Body of pancreas (tissue), 4 donors: ENCODE measurements around the gene SHISA5.

Experiments used
- CTCF ChIP-seq, 7 experiments: fragments of 450-650 bp in 4 of 7; fragments of 200-600 bp in 3 of 7; sonication (generic) in 3 of 7; IDR thresholded peaks; one replicate each; pipeline ENCODE4 v1.5.1; 2016 to 2019; ENCODE audit warnings: antibody characterized with exemption in 7 of 7
- POLR2A ChIP-seq, 3 donors: fragments of 450-650 bp; IDR thresholded peaks; one replicate each; pipeline ENCODE4 v1.6.1; 2016; ENCODE audit warnings: antibody characterized with exemption in 3 of 3, mild to moderate bottlenecking in 2 of 3

GRCh38 chr3:48532977-48533337 lies 29.0 kb upstream of the SHISA5 start:
- TF ChIP-seq CTCF (IDR thresholded peaks at IDR 0.05) (no peak), POLR2A (IDR thresholded peaks at IDR 0.05) (no peak)
